Kidney epithelial cell (primary cell): ENCODE results near the gene KLF6. TPM values are rescaled to one million over a fixed set of nuclear protein-coding genes. Genes with fewer than 3 reads are reported as not detected.

Source experiments
- DNase-seq: peaks from one replicate; pipeline ENCODE4 v3.0.0-alpha.2; 2010; ENCODE audit warnings: low read depth
- H3K27me3 ChIP-seq: 2 replicates; pipeline ENCODE4 v1.6.0; 2011; ENCODE audit warnings: low read length; ENCODE audit not compliant: control insufficient read depth, insufficient read depth
- H3K36me3 ChIP-seq: 2 replicates; pipeline ENCODE4 v1.5.1; 2011; ENCODE audit warnings: low read length; ENCODE audit not compliant: control insufficient read depth, insufficient read depth
- H3K4me3 ChIP-seq: 2 replicates; pipeline ENCODE4 v1.5.1; 2011; ENCODE audit warnings: low read depth, mild to moderate bottlenecking, control low read depth, low read length
- total RNA-seq: library from RNA; depleted of rRNA; stranded (reverse); fragments of >200 nt; gene quantifications from 2 replicates; pipeline ENCODE4 v1.2.3, GENCODE V29; 2015
- TF ChIP-seq, protein P1 (sequence below): IDR thresholded peaks from 2 replicates; pipeline ENCODE4 v1.5.1; 2011; ENCODE audit warnings: mild to moderate bottlenecking, moderate library complexity, low read length, control low read depth, inconsistent platforms; ENCODE audit not compliant: insufficient read depth, poor library complexity, severe bottlenecking

The KLF6 gene
- total RNA-seq, 1 donor from 2014 or later = 125 TPM

DNA sequence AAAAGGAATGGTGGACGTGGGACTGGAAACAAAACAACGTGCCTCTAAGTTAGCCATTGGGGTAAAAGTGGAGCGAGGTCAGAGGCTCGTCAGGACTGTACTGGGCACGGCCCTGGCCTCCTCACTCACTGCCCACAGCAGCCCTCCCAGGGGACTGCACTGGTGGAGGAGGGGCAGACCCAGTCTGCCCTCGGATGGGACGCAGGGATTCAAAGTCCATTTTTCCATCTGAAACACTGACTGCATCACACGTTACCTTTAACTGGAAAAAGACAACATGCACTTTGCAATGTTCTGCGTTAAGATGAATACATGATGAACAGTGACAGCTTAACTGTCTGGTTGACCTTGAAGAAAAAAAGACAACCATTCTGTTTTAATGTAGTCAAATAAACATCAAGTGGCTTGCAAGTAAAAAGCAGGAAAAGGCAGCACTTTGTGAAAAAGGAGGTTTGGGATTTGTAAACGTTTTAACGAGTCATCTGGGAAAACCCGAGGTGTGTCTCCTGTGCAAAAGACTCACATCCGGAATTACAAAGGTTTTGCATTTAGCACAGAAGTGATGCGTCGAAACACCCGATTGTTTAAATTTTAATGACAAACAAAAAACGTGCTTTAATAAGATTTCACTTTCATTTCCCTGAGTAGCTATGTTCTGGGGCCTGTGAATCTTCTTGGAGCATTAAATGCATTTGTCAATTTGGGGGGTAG is 18.8 kb downstream of the KLF6 start:
- H3K4me3 ChIP-seq = no peak overlapping the region
- DNase-seq = no peak
- H3K27me3 ChIP-seq = no peaks in the 10 kb centered on the region
- H3K36me3 ChIP-seq = no peaks in the 10 kb centered on the region
- TF ChIP-seq, protein P1, sequence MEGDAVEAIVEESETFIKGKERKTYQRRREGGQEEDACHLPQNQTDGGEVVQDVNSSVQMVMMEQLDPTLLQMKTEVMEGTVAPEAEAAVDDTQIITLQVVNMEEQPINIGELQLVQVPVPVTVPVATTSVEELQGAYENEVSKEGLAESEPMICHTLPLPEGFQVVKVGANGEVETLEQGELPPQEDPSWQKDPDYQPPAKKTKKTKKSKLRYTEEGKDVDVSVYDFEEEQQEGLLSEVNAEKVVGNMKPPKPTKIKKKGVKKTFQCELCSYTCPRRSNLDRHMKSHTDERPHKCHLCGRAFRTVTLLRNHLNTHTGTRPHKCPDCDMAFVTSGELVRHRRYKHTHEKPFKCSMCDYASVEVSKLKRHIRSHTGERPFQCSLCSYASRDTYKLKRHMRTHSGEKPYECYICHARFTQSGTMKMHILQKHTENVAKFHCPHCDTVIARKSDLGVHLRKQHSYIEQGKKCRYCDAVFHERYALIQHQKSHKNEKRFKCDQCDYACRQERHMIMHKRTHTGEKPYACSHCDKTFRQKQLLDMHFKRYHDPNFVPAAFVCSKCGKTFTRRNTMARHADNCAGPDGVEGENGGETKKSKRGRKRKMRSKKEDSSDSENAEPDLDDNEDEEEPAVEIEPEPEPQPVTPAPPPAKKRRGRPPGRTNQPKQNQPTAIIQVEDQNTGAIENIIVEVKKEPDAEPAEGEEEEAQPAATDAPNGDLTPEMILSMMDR = no peak

DNA sequence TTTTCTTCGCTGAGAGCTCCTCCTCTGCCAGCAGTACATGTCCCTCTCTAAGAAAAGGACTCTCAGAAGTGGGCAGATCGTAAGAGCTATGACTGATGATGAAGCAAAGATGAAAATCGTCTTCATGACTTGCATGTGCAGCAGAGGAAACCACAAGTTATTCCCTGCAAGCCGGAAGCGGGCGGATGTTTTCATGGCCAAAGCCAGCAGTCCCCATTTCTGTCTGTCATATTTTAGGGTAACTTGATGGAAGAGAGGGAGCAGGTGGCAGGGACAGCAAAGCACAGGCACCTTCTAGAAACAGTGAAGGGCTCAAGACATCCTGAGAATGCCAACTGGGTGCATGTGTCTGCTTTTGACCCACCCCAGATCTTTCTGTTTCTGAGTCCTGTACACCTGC is 19.9 kb downstream of the KLF6 start:
- H3K36me3 ChIP-seq = no peaks in the 10 kb centered on the region
- no peak for DNase-seq
- H3K27me3 ChIP-seq = no peaks in the 10 kb centered on the region
- no peak overlapping the region for H3K4me3 ChIP-seq
- TF ChIP-seq, protein P1 = no peak

DNA sequence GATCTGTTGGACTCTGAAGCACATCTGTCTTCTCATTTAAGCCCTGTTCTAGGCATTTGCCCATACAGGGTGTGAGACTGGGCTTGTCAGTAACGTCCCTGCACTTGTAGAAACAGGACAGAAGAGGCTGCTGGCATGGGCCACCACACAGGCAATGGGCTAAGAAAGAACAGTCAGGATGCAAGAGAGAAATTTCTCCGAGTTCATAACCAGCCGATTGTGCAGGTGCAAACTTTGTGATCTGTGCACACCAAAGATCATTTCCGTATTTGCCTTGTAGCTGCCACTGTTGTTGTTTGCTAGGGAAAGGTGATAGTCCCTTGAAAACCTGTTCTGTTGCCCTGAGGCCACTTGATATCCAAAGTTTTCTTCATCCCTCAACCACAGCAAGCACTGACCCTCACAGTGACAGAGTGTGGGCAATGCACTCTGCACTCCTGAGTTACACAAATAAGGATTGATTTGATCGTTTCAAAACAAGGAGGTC is 20.3 kb downstream of the KLF6 start:
- DNase-seq = no peak
- no peaks in the 10 kb centered on the region for H3K36me3 ChIP-seq
- TF ChIP-seq, protein P1 = no peak
- H3K27me3 ChIP-seq = no peaks in the 10 kb centered on the region
- H3K4me3 ChIP-seq = no peak overlapping the region

DNA sequence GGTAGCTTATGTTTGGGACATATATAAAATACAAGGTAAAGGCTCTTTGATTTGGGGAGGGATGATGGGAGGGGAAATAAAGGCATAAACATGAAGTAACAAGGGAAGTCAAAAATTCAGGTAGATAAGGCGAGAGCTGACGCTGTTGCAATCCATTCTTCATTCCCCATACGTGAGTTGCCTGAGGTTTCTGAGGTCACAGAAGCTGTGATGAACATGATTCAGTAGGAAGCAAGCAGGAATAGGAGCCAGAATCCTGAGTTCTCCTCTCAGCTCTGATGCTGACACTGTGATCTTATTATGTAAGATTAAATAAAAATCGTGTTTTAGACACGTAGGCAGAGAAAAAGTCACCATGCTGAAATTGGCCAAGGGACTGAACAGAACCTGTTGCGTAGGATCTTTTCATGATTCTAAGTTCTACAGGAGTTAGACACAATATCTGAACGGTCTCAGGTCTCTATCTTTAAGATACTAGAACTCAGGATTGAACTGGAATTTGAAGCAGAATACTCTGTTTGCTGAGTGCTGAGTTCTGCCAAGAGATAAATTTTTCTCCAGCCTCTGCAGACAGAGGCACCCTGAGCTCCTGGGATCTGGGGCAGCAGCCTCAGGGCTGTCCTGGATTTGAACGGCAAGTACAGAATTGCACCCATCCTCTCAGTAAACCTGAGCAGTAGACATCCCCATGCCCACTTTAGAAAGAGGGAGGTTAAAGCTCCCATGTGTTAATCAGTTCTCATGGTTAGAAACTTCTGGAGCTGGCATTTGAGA is 21.0 kb downstream of the KLF6 start:
- H3K4me3 ChIP-seq = no peak overlapping the region
- no peaks in the 10 kb centered on the region for H3K36me3 ChIP-seq
- no peak for DNase-seq
- TF ChIP-seq, protein P1 = no peak
- no peaks in the 10 kb centered on the region for H3K27me3 ChIP-seq

DNA sequence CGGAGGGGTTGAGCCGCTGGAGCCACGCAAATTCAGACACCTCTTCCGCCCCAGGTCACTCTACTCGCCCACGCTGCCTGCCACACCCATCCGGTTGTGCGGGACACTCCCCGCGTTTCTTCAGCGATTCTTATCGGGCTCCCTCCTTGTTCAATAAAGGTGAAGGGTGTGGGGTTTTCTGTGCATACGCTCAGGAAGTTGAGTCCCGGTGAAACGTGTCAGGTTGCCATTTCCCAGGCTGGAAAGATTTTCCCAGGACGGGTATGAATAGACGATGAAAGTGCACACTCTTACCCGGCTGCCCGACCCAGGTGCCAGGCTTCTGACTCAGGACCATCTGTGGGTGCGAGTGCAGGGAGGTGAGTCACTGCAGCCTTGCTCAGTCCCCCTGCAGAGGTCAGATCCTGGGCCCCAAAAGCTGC is 22.0 kb downstream of the KLF6 start:
- no peaks in the 10 kb centered on the region for H3K27me3 ChIP-seq
- DNase-seq = no peak
- TF ChIP-seq, protein P1 = no peak
- no peak overlapping the region for H3K4me3 ChIP-seq
- no peaks in the 10 kb centered on the region for H3K36me3 ChIP-seq
